SKM-1 (cell line): ENCODE measurements around the gene C3orf20.
"Not testable (repeated sequence)": the region's sequence is repeated elsewhere in the genome, so short reads cannot be mapped to it uniquely, and the experiment has no call there.

ENCODE experiments used
- DNase-seq: peaks from one replicate; lab custom pipeline; 2025; ENCODE audit not compliant: unreplicated experiment; lab: John Stamatoyannopoulos, UW

C3orf20 gene

GRCh38 chr3:14793858-14794234, 118.9 kb downstream of the C3orf20 start:
- no peak for DNase-seq

- no peak for DNase-seq
These were observed 119.5 kb downstream of the C3orf20 start for GRCh38 chr3:14794435-14794834.

GRCh38 chr3:14795996-14796395, 121.1 kb downstream of the C3orf20 start:
- no peak for DNase-seq

GRCh38 chr3:14796403-14797077, 121.6 kb downstream of the C3orf20 start:
- DNase-seq: no peak

GRCh38 chr3:14797731-14798130, 122.8 kb downstream of the C3orf20 start:
- DNase-seq: no peak

GRCh38 chr3:14798231-14798630, 123.3 kb downstream of the C3orf20 start:
- no peak for DNase-seq

GRCh38 chr3:14799146-14799545, 124.2 kb downstream of the C3orf20 start:
- DNase-seq: no peak

- no peak for DNase-seq
These were observed 126.1 kb downstream of the C3orf20 start for GRCh38 chr3:14801031-14801430.

- no peak for DNase-seq
These were observed 126.9 kb downstream of the C3orf20 start for GRCh38 chr3:14801668-14802380.

GRCh38 chr3:14802381-14802731, 127.4 kb downstream of the C3orf20 start:
- no peak for DNase-seq

GRCh38 chr3:14803101-14803980, 128.4 kb downstream of the C3orf20 start:
- DNase-seq: no peak

- DNase-seq: no peak
These were observed 129.3 kb downstream of the C3orf20 start for GRCh38 chr3:14803981-14804834.

GRCh38 chr3:14804835-14805780, 130.2 kb downstream of the C3orf20 start:
- DNase-seq: no peak

- DNase-seq: no peak
These were observed 131.1 kb downstream of the C3orf20 start for GRCh38 chr3:14805961-14806537.

GRCh38 chr3:14806641-14807263, 131.8 kb downstream of the C3orf20 start:
- no peak for DNase-seq

GRCh38 chr3:14808025-14808424, 133.1 kb downstream of the C3orf20 start:
- DNase-seq: no peak

GRCh38 chr3:14808502-14809266, 133.7 kb downstream of the C3orf20 start:
- DNase-seq: no peak

GRCh38 chr3:14809611-14810010, 134.7 kb downstream of the C3orf20 start:
- not testable (repeated sequence) for DNase-seq
